Right cardiac atrium (tissue), 5 donors: ENCODE data around the gene DSTYK. TPM values are rescaled to one million over a fixed set of nuclear protein-coding genes. Genes with fewer than 3 reads are reported as not detected.

ENCODE experiments used
- polyA plus RNA-seq: library from polyadenylated mRNA; stranded (reverse); fragments of 200-250 nt; gene quantifications from one replicate; pipeline ENCODE4 v1.2.3, GENCODE V29; 2013
- total RNA-seq, 4 donors: library from RNA; stranded (reverse); fragmentation: NEBNext Ultra II Directional; extraction: Animal tissue kit (Norgen Biotek cat#: 25700); gene quantifications; one replicate each; pipeline ENCODE4 v1.2.1, GENCODE V29; 2021
- donor health status: healthy with polysubstance abuse.
- donor health status: DM: no; HTN: yes; CAD: no.
- donor health status: DM: no; HTN: no; CAD: no.
- donor health status: DM: no; HTN: yes; CAD: no; lungs with severe emphysema.
- donor health status: DM: yes; HTN: yes; CAD: no.

Gene DSTYK
- total and polyA plus RNA-seq, 5 donors: 4.9 to 10.1 (median 8.5) TPM

Other genes with a start within 250 kb of the DSTYK start
- gene CNTN2, start 168.5 kb downstream of the DSTYK start, total RNA-seq: 1 to 10 TPM in 3 of 4 donors, under 1 TPM in 1; 0.78 to 1.8 (median 1.4) TPM
- gene CNTN2, start 168.5 kb downstream of the DSTYK start, polyA plus RNA-seq: 1.4 TPM
- gene TMEM81, start 127.2 kb downstream of the DSTYK start, total RNA-seq: 1 to 10 TPM; 1.6 to 3.5 (median 2.8) TPM
- gene TMEM81, start 127.2 kb downstream of the DSTYK start, polyA plus RNA-seq: 2.6 TPM
- 10 to 100 TPM in 3 of 4 donors, 1 to 10 TPM in 1; 9.9 to 13.1 (median 11.7) TPM for gene RBBP5, start 89.7 kb downstream of the DSTYK start, total RNA-seq
- 5.4 TPM for gene RBBP5, start 89.7 kb downstream of the DSTYK start, polyA plus RNA-seq
- 10 to 100 TPM in 3 of 4 donors, 1 to 10 TPM in 1; 6.5 to 15.9 (median 13.2) TPM for gene TMCC2, start 16.2 kb upstream of the DSTYK start, total RNA-seq
- gene TMCC2, start 16.2 kb upstream of the DSTYK start, polyA plus RNA-seq: 15.7 TPM
- gene NUAK2, start 110.0 kb upstream of the DSTYK start, total RNA-seq: 1 to 10 TPM in 3 of 4 donors, under 1 TPM in 1; 0.50 to 1.6 (median 1.4) TPM
- 0.86 TPM for gene NUAK2, start 110.0 kb upstream of the DSTYK start, polyA plus RNA-seq
- under 1 TPM; 0.35 to 0.71 (median 0.52) TPM for gene KLHDC8A, start 145.2 kb upstream of the DSTYK start, total RNA-seq
- gene KLHDC8A, start 145.2 kb upstream of the DSTYK start, polyA plus RNA-seq: 0.36 TPM
- not detected for gene LEMD1, start 210.4 kb upstream of the DSTYK start, total RNA-seq
- not detected for gene LEMD1, start 210.4 kb upstream of the DSTYK start, polyA plus RNA-seq
- under 1 TPM in 1 of 4 donors, not detected in 3; 0.09 TPM for gene BLACAT1, start 244.3 kb upstream of the DSTYK start, total RNA-seq
- gene BLACAT1, start 244.3 kb upstream of the DSTYK start, polyA plus RNA-seq: 0.07 TPM